Inflammatory macrophage treated with lipopolysaccharide for 1 hour (primary cell): ENCODE data around the gene FKBP6.
A peak's percentile ranks its signal among the peaks of the same experiment; 100 is the strongest.
"Not testable (repeated sequence)": the region's sequence is repeated elsewhere in the genome, so short reads cannot be mapped to it uniquely, and the experiment has no call there.

Experiments used
- DNase-seq, 2 donors: peaks; one replicate each; pipeline ENCODE4 v3.0.0-alpha.2; 2020 to 2022

FKBP6 gene

DNA sequence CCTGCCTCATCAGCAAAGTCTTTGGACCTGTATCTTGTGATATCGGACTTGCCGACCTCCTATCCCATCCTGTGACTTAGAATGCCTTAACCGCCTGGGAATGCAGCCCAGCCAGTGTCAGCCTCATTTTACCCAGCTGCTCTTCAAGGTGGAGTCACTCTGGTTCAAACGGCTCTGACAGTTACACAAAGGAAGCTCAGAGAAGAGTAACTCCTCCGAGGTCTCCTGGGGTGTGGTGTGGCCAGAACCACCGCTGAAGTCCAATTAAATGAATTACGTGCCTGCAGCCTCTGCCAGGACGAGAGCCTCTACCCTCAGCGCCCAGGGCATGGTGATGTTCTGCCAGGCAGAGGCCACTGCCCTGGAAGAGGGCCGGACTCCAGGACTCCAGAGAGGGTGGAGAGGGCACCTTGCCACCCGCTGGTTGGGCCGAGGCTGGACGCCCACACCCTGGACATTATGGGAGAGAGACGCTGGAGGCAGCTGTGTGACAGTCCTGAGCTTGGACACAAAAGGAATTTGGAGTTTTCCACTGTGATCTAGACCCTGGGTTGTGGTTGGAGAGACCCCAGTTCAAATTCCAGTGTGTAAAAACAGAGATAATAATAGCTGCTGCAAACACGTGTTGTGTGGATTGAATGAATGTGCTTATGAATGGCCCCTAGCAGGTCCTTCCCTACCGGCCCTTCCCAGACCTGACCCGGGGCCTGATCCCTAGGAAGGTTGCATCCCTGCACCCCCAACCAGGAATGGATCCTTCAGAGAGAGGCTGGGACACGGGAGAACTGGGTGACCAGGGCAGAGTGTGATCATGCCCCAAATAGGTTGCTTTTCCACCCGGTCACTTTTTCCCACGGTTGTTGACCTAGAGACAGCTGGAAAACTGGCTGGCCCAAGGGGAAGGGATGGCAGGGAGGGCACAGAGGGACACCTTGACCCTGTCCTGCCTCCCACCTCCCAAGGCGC is 67.9 kb downstream of the FKBP6 start:
- no peak for DNase-seq

DNA sequence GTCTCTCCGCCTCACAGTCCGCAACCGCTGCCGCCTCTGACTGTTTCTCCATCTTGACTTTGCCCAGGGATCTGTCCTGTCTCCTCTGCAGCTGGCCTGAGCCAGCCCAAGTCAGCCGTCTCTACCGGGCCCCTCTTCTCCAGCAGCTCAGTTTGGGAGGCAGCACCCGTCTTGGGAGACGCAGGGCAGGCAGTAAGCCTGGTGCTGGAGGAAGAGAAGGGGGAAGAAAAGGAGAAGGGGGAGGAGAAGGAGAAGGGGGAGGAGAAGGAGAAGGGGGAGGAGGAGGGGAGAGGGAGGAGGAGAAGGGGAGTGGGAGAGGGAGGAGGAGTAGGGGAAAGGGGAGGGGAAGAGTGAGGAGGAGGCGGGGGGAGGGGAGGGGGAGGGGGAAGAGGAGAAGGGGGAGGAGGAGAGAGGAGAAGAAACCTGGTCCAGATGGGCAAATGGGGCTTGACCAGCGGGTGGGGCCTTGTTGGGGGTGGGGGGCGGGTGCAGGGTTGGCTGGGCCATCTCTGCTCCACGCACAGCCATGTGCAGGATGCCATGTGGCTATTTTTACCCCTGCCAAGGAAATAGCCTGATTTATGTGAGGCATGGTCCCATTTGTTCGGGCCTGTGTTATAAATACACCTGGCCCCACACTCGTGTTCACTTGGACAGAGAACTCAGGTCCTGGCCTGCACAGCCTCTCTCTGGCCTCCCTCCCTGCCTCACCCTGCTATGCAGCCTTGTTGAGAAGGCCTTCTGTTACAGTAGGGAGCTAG is 69.7 kb downstream of the FKBP6 start:
- DNase-seq = no peak

DNA sequence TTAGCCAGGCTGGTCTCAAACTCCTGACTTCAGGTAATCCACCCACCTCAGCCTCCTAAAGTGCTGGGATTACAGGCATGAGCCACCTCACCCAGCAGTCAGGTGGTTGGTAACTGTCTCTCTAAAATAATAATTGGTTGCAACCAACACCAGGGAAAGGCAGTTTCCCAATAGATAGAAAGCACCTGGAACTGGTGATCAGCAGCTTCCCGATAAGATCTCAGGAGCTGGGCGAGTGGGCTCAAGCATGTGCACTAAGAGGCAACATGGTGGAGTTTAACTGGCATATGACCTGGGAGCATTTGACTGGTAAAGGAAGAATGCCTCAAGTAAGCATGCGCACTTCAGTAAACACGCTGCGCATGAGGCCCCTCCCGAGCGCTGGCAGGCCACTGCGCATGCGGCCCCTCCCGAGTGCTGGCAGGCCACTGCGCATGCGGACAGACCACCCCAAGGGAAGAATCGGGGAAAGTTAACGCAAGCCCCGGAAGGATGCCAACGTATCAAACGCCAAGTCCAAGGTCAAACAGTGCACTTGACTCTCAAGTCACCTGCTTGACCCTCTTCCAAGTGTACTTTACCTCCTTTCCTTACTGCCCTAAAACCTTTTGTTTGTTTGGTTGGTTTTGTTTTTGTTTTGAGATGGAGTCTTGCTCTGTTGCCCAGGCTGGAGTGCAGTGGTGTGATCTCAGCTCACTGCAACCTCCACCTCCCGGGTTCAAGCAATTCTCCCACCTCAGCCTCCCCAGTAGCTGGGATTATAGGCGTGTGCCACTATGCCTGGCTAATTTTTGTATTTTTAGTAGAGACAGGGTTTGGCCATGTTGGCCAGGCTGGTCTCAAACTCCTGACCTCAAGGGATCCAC is 71.5 kb downstream of the FKBP6 start:
- peak; percentile 34 to 53 for DNase-seq

DNA sequence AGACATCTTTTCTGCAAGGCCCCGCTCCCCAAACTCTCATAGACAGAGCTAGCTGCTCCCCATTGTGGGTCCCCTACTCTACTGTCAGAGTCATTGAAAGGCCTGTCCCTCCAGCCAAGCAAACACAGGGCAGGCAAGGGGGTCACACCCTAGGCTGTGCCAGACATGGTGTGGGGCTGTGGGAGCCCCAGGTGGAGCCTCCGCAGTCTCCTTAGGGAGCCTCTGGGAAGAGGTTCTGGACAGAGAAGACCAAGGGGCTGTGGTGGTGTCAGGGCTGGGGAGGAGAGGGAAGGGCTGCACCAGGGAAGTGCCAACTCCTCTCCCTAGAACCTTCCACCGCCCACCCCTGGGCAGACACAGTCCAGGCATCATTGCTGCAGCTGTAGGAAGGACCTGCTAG is 76.9 kb downstream of the FKBP6 start:
- not testable (repeated sequence) for DNase-seq
